ENCODE results near the gene NBPF26. TPM values are rescaled to one million over a fixed set of nuclear protein-coding genes. Genes with fewer than 3 reads are reported as not detected.
A peak's percentile ranks its signal among the peaks of the same experiment; 100 is the strongest.
"Not testable (repeated sequence)": the region's sequence is repeated elsewhere in the genome, so short reads cannot be mapped to it uniquely, and the experiment has no call there.

NBPF26 gene
- 27.1 TPM for total RNA-seq

DNA sequence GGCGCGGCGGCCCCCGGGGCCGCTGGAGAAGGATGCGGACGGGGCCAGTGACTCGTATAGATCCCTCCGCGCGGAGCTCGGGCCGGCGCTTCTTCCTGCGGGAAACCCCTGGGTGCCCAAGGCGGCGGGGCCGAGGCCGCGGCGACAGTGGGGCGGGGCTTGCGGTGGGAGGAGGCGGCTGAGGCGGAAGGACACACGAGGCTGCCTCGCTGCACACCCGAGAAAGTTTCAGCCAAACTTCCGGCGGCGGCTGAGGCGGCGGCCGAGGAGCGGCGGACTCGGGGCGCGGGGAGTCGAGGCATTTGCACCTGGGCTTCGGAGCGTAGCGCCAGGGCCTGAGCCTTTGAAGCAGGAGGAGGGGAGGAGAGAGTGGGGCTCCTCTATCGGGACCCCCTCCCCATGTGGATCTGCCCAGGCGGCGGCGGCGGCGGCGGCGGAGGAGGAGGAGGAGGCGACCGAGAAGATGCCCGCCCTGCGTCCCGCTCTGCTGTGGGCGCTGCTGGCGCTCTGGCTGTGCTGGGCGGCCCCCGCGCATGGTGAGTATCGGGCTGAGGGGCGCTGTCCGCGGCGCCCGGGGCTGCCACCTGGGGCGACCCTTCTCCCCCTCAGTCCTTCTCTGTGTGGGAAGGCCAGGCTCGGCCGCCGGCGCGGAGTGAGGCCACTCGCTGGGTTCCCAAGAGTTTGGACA lies at the start of gene NBPF26:
NBPF26 (plus strand) TSS at position 231 of the 688 bp plus-strand sequence.
- peak; percentile 85 for DNase-seq (ENCODE audit: low spot score)

GRCh38 chr1:120680106-120680819 lies 43.5 kb upstream of the NBPF26 start:
- not testable (repeated sequence) for DNase-seq (ENCODE audit: low spot score)

GRCh38 chr1:120680938-120681337 lies 42.8 kb upstream of the NBPF26 start:
- not testable (repeated sequence) for DNase-seq (ENCODE audit: low spot score)

DNA sequence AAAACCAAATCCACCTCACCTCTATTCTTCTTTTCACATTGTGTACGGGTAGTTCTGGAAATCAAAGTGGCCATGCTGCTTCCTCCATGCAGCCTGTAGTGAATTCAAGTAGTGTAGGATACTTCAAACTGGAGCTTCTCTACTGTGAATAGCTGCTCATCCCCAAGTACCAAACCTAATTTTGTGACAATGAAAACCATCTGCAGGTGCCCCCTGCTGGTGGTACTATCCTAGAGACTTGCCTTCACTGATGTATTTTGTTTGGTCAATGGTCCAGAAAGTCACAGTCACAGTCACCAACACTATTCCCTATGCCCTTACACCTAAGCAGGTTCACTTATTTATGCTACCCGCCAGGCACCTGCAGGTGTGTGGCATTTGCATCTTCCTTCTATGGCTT lies 39.3 kb upstream of the NBPF26 start:
- not testable (repeated sequence) for DNase-seq (ENCODE audit: low spot score)

- DNase-seq (ENCODE audit: low spot score), result not testable (repeated sequence)
These were observed 38.1 kb upstream of the NBPF26 start for GRCh38 chr1:120685622-120686021.

DNA sequence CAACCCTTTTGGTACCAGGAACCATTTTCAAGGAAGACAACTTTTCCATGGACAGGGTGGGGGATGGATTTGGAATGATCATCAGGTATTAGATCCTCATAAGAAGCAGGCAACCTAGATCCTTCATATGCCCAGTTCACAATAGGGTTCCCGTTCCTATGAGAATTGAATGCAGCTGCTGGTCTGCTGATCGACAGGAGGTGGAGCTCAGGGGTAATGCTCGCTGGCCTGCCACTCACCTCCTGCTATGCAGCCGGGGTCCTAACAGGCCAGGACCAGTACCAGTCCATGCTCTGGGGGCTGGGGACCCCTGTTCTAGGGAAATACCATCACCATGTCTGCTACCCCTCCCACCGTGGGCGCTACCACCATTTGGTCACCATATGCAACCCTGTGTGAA lies 36.5 kb upstream of the NBPF26 start:
- not testable (repeated sequence) for DNase-seq (ENCODE audit: low spot score)

GRCh38 chr1:120700807-120701562 lies 22.8 kb upstream of the NBPF26 start:
- not testable (repeated sequence) for DNase-seq (ENCODE audit: low spot score)

DNA sequence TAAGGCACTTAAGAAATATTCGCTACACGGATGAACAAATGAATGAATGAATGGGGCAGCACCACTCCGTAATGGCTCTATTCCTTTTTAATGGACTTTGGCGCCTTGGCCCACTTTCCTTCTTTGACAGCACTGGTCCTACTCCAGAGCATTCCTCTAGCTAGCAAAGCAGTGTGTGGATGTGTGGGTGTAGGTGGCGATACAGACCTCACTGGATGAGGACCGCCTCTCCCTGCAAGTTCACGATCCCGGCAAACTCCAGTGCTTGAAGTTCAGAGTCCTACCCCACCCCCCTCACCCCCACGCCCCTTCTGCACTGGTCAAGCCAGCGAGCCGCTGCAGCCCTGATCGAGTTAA lies 409 bp upstream of the NBPF26 start:
- not testable (repeated sequence) for DNase-seq (ENCODE audit: low spot score)

- not testable (repeated sequence) for DNase-seq (ENCODE audit: low spot score)
These were observed 762 bp downstream of the NBPF26 start for GRCh38 chr1:120724507-120724906.

GRCh38 chr1:120728811-120729210 lies 5.1 kb downstream of the NBPF26 start:
- DNase-seq (ENCODE audit: low spot score), result not testable (repeated sequence)

- not testable (repeated sequence) for DNase-seq (ENCODE audit: low spot score)
These were observed 45.3 kb downstream of the NBPF26 start for GRCh38 chr1:120769090-120769489.

GRCh38 chr1:120805452-120805851 lies 81.7 kb downstream of the NBPF26 start:
- DNase-seq (ENCODE audit: low spot score), result not testable (repeated sequence)

- DNase-seq (ENCODE audit: low spot score), result peak; percentile 51
These were observed 88.1 kb downstream of the NBPF26 start for GRCh38 chr1:120811822-120812221.

DNA sequence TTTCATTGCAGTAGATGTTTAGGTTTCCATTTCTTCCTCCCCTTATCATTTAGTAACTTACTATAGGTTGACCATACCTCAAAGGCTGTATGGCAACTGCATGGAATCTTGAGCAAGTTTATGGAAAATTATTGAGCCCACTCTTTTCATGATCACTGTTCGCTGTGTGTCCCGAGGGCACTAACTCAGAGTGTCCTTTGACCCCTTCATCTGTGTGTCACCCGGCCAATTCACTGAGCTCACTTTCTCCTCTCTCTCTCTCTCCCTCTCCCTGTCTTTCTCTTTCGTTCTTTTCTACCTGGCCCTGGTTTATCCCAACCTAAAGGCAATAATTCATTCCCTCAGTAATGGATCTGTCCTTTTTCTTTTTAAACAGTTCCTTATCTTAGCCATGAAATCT lies 101.3 kb downstream of the NBPF26 start:
- not testable (repeated sequence) for DNase-seq (ENCODE audit: low spot score)

- DNase-seq (ENCODE audit: low spot score), result not testable (repeated sequence)
These were observed 102.9 kb downstream of the NBPF26 start for GRCh38 chr1:120826623-120827022.

DNA sequence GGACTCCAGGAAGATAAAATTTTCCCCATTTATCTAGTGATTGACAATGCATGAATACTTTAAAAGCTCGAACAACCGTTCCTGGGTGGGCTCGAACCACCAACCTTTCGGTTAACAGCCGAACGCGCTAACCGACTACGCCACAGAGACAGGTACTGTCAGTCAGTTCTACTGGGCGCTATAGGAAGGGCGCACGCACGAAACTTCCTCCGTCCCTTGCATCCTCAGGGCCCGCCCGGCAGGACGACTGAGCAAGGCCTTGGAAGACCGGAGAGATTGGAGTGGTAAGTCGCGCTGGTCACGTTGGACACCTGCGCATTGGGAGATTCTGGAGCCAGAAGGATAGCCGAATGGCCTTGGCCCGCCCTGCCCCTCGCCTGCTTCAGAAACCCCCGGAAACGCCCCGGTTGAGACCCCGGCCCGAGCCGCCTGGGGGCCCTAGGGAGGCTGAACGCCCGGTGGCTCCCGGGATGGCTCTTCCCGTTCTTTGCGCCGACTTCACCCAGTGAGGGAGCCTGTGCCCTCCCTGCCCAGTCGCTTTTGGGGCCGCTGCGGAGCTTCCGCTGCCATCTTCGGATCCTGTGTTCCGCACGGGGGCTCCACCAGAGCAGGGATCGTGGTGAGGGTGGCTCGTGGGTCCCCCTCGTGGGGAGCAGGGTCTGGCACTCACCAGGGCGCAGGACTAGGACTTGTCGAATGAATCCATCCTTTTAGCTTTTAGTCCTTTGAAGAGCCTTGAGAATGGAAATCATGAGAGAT lies 120.6 kb downstream of the NBPF26 start:
- peak; percentile 86 for DNase-seq (ENCODE audit: low spot score)

- not testable (repeated sequence) for DNase-seq (ENCODE audit: low spot score)
These were observed 121.2 kb downstream of the NBPF26 start for GRCh38 chr1:120844945-120845330.

GRCh38 chr1:120849400-120850286 lies 125.9 kb downstream of the NBPF26 start:
- DNase-seq (ENCODE audit: low spot score), result peak; percentile 14

DNA sequence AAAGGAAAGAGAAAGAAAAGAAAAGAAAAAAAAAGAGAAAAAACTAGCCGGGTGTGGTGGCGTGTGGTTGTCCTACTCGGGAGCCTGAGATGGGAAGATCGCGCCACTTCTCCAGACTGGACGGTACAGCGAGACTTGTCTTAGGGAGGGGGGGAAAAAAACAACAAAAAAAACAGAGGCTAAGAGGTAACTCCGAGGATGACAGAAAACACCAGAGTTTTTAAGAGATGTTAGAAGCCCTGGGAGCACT lies 126.5 kb downstream of the NBPF26 start:
- DNase-seq (ENCODE audit: low spot score), result peak; percentile 13

GRCh38 chr1:120850537-120851421 lies 127.0 kb downstream of the NBPF26 start:
- peak; percentile 88 for DNase-seq (ENCODE audit: low spot score)
